Left renal pelvis (tissue), 4 donors: Measurements from ENCODE around the gene LSMEM2. TPM values are rescaled to one million over a fixed set of nuclear protein-coding genes. Genes with fewer than 3 reads are reported as not detected.
"Not testable (repeated sequence)": the region's sequence is repeated elsewhere in the genome, so short reads cannot be mapped to it uniquely, and the experiment has no call there.

Experiments
- DNase-seq, 4 donors: peaks; one replicate each; pipeline ENCODE4 v3.0.0-alpha.2; 2013; ENCODE audit warnings: low read depth in 4 of 4, low spot score in 3 of 4
- polyA plus RNA-seq, 4 donors: library from polyadenylated mRNA; unstranded; fragments of 120-200 nt; gene quantifications; one replicate each; pipeline ENCODE4 v1.2.1, GENCODE V29; 2013; ENCODE audit not compliant: insufficient read length in 4 of 4

The LSMEM2 gene
- polyA plus RNA-seq, 4 donors = 0.27 to 0.72 (median 0.49) TPM

DNA sequence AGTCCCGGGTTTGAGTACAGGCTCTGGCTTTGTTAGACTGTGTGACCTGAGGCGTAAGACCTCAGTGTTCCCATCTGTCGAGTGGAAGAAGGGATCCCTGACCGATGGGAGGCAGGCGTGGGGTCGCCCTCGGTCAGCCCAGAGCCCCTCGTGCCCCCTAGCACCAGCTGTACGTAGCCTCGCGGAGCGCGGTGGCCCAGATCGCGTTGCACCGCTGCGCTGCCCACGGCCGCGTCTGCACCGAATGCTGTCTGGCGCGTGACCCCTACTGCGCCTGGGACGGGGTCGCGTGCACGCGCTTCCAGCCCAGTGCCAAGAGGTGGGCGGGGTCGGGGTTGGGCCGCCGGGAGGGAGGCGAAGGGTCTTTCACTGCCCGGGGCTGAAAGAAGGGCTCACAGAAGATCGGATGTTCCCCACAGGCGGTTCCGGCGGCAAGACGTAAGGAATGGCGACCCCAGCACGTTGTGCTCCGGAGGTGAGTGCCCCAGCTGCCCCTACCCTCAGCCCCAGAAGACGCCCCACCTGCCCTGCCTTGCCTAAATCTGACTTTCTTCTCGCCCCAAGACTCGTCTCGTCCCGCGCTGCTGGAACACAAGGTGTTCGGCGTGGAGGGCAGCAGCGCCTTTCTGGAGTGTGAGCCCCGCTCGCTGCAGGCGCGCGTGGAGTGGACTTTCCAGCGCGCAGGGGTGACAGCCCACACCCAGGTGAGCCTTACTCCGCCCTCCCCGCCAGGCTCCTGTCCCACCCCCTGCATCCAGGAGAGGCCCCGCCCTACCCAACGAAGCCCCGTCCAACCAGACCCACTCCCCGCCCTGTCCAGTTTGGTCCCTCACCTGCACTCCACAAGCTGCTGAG, 3.5 kb upstream of the LSMEM2 start:
- DNase-seq = no peak

DNA sequence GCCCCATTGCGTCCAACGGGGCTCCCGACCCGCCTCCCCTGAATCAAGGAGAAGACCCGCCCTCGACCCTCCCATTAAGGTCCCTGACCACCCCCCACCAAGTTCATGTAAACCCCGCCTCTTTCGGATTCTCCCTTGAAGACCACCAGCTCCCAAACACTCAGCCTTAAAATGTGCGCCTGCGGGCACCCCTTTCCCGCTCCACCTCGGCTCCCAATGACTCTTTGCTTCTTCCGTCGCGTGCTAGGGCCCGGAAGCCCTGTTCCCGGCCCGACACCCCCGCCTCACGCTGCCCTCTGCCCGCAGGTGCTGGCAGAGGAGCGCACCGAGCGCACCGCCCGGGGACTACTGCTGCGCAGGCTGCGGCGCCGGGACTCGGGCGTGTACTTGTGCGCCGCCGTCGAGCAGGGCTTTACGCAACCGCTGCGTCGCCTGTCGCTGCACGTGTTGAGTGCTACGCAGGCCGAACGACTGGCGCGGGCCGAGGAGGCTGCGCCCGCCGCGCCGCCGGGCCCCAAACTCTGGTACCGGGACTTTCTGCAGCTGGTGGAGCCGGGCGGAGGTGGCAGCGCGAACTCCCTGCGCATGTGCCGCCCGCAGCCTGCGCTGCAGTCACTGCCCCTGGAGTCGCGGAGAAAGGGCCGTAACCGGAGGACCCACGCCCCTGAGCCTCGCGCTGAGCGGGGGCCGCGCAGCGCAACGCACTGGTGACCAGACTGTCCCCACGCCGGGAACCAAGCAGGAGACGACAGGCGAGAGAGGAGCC, 2.7 kb upstream of the LSMEM2 start:
- no peak for DNase-seq

DNA sequence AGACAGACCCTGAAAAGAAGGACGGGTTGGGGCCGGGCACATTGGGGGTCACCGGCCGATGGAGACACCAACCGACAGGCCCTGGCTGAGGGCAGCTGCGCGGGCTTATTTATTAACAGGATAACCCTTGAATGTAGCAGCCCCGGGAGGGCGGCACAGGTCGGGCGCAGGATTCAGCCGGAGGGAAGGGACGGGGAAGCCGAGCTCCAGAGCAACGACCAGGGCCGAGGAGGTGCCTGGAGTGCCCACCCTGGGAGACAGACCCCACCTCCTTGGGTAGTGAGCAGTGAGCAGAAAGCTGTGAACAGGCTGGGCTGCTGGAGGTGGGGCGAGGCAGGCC, 2.2 kb upstream of the LSMEM2 start:
- DNase-seq = no peak

DNA sequence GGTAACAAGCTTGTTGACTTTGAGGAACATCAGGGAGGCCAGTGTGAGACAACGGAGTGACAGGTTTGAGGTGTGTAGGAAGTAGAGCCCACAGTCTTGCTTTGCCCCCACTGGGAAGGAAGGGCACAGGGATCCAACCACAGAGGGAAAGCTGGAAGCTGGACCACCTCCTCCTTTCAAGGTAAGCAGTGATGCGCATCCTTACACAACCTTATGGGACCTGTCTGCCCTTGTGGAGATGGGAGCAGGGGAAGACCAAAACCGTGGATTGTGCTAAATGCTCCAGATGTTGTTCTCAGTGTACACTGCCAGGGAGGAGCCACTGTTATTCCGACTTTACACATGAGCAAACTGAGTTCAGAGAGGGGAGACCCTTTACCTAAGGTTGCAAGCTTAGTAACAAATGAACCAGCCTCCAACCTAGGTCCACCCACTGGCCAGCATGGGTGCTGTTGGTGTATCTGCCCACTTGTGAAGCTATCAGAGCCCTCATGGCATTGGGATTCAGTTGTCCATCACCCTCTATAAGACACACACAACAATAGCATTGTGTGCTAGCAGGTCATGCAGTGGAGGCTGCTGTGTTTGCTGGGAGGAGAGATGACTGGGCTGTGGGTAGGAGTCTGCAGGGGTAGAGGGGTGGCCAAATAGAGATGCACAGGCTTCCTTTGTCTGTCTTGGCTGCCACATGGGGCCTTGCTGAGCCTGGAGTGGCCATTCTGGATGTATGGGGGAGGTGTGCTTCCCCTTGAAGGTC, 586 bp upstream of the LSMEM2 start:
- DNase-seq = no peak

DNA sequence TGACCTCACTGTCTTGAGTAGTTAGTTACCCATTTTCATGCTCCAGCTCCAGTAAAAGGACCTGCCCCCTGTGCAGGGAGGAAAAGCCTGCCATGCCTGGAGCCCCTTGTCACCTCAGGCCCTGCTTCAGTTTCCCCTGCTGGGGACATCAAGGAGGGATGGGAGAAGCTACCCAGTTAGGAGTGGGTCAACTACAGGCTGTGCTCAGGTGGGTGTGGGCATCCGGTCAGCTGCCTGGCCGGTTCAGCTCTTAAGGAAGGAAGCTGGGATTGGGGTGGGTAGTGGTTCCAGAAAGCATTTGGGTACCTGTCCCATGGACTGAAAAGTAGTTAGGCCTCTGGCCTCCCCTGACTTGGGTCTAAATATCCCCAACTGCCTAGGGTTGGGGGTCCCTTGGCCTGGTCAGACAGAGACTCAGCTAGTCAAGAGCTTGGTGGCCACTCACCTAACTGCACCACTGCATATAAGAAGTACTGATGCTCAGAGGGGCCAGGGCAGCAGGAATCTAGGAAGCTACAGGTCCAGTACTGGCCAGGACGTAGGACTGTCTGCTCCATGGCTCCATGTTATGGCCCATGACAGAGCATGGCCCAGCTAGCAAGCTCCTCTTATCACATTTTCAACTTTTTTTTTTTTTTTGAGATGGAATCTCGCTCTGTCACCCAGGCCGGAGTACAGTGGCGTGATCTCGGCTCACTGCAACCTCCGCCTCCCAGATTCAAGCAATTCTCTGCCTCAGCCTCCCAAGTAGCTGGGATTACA, 549 bp downstream of the LSMEM2 start:
- DNase-seq = no peak

DNA sequence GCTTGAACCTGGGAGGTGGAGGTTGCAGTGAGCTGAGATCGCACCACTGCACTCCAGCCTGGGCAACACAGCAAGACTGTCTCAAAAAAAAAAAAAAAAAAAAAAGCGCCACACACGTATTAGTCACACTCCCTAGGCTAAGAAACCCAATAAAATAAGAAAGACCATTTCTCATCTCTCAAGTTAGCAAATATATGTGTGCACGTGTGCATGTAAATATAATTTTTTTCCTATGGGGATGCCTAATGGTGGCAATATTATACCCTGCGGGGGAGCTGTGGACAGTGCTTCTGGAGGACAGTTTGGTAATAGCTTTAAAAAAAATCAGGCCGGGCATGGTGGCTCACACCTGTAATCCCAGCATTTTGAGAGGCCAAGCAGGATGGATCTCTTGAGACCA, 5.2 kb downstream of the LSMEM2 start:
- DNase-seq = not testable (repeated sequence)

DNA sequence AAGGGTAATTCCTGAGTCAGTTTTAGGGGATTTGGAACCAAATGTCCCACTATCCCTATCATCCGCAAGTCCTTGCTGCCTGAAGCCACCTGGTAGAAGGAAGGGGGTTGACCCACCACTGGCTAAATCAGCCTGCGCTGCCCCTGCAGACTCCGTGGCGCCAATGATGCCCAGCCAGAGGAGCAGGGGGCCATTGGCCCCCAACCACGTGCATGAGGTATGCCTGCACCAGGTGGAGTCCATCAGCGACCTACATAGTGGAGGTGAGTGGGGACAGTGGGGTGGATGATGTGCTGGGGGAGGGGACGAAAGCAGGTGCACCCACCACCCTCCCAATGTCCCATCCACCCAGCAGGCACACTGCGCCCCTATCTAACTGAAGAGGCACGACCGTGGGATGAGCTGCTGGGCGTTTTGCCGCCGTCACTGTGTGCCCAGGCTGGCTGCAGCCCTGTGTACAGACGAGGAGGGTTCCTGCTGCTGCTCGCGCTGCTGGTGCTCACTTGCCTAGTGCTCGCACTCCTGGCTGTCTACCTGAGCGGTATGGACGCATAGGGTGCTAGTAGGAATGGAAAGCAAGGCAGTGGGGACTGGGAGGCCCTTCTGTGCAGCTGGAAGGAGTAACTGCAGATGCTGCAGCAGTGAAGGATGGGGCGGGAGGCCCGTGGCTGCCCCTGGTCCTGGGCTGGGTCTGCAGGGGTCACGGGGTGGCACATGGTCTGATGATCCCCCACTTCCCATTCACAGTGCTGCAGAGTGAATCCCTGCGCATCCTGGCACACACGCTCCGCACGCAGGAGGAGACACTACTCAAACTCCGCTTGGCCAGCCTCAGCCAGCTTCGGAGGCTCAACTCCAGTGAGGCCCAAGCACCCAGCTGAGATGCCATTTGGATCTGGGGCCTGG, 7.7 kb downstream of the LSMEM2 start:
- no peak for DNase-seq

DNA sequence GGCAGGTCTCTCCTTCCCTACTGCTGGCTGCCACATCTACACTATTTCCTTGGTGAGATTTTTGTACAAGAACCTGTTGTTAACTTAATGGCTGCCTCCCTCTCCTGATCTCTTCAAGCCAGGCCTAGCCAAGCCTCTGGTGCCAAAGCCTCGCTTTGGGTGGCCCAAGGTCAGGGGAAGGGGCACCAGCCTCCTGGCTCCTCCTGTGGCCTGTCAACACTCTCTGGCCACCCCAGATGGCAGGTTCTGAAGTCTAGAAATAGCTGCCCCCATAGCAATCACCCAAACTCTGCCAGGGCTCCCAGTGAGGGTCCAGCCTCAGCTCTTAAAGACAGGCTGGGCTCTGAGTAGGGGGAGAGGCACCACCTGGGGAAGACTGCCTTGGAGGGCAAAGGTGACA, 8.4 kb downstream of the LSMEM2 start:
- no peak for DNase-seq

DNA sequence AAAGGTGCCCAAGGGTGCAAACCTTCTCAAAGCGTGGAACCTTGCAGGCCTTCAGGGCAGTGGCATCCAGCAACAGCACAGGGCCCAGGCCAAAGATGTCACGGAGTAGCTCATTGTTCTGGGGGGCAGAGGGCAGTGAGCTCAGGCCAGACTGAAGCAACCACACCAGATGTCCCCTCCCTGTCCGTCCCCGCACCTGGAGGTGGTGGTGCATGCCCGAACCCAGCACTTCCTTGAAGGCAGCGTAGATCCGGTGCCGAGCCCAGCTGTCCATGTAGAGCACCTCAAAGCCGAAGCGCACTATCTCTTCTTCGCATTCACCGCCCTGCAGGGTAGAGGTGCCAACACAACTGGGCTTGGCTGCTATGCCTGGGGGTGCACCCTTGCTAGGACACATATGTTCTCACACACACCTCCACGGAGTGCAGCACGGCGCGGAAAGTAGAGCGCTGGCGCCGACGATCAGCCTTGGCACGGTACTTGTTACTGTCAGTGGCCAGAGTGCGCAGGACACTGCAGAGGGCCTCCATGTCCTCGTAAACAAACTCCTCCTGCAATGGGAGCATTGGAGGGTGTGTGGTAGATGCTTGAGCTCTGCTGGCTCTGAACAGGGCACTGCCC, 9.6 kb downstream of the LSMEM2 start:
- DNase-seq = no peak

DNA sequence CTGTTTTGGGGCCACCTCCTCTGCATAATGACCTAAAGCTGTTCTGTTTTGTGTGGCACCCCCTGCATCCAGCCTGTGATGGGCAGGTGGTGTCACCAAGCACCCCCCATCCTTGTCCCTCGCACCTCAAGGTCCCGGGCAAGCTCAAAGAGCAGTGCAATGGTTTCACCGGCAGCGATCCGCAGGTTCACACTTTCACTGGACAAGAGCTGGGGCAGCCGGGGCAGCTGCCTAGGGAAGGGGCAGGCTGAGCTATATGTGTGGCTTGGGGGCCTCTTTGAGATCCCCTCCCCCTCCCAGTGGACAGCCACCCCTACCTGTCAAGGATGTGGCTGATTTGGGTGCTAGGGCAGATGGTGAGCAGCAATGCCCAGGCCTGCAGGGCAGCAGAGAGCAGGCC, 10.2 kb downstream of the LSMEM2 start:
- DNase-seq = no peak

DNA sequence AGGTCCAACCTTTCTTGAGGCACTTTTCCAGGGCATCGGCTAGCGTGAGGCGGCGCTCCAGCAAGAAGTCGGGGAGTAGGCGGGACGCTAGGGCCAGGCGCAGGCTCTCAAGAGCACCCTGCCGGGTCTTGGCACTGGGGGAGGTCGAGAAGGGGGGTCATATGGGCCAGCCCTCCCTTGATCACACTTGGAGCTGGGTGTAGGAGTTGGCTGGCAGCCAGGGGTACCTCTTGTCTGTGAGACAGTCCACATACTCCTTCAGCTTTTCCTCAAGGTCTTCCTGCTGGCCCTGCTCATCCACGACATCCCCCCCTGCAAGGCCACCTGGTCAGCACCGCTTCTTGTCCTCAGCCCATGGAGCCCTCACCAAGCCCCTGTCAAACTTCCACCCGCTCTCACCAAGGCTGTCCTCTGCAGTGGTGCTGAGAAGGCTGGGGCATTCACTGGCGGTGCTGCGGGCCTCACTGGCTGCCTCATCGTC, 11.3 kb downstream of the LSMEM2 start:
- no peak for DNase-seq

DNA sequence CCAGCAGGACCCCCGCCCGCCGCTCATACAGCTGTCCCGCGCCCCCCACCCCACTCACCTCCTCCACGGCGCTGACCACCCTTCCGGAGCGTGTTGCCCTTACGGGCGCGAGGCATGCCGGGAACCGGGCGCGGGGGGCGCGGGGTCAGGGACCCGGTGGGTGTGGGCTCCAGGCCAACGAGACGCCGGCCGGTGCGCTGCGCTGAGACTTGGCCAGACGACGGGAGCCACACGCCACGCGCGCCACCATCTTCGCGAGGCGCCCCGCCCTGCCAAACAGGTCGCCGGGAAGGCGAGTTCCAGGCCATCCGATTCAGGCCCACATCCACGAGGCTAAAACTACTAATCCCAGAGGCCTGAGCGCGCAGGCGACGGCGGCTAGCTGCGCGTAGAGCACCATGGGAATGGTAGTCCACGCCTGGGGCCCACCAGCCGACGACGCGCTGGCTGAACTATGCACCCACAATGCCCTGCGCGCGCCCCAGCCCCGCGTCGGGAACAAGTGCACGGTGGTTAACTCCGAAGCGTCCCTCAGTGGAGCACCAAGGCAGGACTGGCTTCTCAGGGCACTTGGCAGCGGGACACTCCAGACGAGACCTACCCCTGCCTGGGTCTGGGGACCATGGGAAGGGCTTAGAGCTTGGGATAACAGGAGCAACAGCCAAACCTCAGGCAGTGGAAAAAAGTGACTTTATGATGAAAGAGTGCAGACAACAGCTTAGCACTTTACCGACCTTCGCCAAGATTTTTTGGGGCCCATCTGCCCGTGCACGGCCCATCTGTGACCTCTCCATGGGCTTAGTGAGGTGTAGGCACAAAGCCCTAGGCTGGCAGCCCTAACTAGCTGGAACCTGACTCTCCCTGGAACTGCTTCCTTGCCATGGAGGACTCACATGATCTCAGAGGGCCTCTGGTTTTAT, 13.5 kb downstream of the LSMEM2 start, which contains the start of gene IFRD2:
Gene IFRD2 (minus strand): TSS at position 271 of the 920 bp plus-strand sequence. CDS start 155 bp downstream, at position 116.
- peak; percentile 87 to 95 (median 90) for DNase-seq

DNA sequence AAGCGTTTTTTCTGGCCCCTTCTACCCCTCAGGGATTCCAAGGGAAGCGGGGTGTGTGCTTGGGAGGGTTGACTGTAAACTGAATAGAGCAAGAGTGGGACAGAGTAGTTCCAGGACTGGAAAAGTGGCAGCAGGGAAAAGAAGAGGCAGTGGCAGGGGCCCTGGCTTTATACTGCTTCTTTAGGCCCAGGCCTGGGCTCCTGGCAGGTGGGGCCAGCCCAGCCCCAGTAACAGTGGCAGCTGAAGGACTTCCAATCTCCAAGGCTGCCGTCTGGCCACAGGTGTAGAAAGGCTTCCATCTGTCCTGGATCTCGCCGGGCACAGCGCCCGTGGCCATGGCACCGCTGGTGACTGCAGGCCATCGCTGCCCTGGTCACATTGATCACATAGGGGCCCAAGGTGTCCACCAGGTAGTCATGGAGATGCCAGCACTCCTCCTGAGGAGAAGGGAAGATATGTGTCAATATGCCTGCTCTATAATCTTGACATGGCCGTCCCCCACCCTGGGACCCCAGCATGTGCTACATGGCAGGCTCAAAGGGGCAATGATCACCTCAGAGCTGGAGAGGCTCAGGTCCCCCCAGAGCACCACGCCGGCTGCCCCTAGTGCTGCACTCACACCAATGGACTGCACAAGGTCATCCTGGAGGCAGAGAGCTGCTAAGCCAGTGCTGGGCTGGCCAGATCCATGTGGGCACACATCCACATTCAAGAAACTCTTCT, 14.4 kb downstream of the LSMEM2 start:
- no peak for DNase-seq

DNA sequence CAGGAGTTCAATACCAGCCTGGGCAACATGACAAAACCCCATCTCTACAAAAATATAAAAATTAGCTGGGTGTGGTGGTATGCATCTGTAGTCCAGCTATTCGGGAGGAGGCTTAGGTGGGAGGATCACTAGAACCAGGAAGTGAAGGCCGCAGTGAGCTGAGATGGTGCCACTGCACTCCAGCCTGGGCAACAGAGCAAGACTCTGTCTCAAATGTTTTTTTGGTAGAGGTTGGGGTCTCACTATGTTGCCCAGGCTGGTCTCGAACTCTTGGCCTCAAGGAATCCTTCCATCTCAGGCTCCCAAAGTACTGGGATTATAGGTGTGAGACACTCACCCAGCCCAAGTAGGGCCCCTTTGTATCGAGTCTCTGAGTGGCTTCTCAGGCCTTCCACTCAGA, 15.2 kb downstream of the LSMEM2 start:
- DNase-seq = no peak

DNA sequence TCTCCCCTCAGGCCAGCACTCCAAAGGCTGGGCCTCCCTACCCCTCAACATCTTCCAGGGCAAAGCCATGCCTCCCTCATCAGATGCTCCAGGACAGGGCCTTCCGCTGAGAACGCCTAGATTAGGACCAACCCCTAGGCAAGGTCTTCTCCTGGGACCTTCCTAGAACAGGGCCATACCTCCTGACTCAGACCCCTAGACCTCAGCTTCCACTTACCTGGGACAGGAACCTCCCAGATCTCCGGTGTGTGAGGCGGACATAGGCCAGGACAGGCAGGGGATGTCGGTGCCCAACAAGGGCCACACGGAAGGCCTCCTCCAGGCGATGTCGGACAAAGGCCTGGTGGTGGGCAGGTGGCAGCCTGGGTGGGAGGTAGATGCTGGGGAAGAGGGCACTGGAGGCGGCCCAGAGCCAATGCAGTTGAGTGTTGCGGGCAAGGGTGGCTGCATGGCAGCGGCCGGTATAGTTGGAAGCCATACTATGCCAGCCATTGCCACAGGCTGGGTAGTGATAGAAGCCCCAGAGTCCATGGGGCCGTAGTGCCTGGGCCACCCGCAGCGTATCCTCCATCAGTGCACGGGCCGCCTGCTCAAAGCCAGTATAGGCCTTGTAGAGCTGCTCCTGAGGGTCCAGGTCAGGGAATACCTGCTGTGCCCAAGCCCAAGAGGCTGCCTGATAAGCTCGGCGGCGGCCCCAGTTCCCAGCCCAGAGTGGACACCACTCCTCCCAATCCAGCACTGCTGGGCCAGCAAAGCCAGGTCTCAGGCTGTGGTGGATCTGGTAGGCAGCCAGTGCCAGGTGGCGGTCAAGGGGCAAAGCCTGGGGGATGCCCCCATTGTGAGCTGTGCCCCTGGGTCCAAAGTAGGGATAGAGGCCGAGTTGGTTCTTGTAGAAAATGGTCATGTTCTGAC, 15.9 kb downstream of the LSMEM2 start:
- no peak for DNase-seq
